Measurements from ENCODE around the gene RNASEH2B. TPM values are rescaled to one million over a fixed set of nuclear protein-coding genes. Genes with fewer than 3 reads are reported as not detected.

The RNASEH2B gene
- total and polyA plus RNA-seq, 2 donors (not counting 1 experiment from before 2014, with no cell fraction given), result 64.0 to 151 TPM

DNA sequence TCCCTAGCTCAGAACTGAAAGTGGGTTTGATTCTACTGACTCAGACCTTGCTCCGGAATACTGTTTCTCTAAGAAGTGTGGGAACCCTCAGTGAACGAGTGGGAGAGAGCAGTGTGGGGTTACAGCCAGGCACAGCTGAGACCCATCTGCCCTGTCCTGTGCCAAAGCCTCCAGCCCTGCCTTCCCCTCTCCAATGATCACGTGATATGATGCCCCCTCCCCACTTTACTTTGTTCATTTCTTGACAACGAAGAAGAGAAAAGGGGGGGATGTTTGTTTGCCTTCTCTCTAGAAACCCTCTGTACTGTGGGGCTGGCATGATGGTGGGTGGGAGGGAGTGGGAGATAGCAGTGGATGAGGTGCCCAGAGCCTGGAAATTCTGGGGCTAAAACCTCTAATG, 96.0 kb downstream of the RNASEH2B start:
- Histone ChIP-seq H3K9me3 (ENCODE audit: control extremely low read depth in 1 of 3, control insufficient read depth in 2 of 3, insufficient read depth in 1 of 3, low read length in 2 of 3) (no peaks in the 10 kb centered on the region), H3K9ac (ENCODE audit: low read length) (no peak overlapping the region), H2AFZ (ENCODE audit: insufficient read depth, low read depth, low read length, poor library complexity, severe bottlenecking) (no peak overlapping the region), H3K4me2 (replicated peaks; ENCODE audit: low read depth, low read length, poor library complexity, severe bottlenecking) (no peak overlapping the region), H4K20me1 (ENCODE audit: control insufficient read depth, insufficient read depth, low read length, poor library complexity, severe bottlenecking) (no peaks in the 10 kb centered on the region), H3K4me1 (ENCODE audit: control insufficient read depth in 2 of 2, insufficient read depth in 2 of 2, low read length in 2 of 2) (no peaks in the 10 kb centered on the region), H3K79me2 (ENCODE audit: control insufficient read depth, insufficient read depth, low read length) (no peaks in the 10 kb centered on the region), H3K27ac (ENCODE audit: low read length in 2 of 2) (no peak overlapping the region), H3K4me3 (ENCODE audit: control extremely low read depth in 1 of 5, extremely low read depth in 1 of 5, insufficient read depth in 1 of 5, low read depth in 2 of 5, low read length in 4 of 5) (no peak overlapping the region), H3K27me3 (replicated peaks in 1 of 4; ENCODE audit: control extremely low read depth in 1 of 4, control insufficient read depth in 3 of 4, insufficient read depth in 4 of 4, low read length in 3 of 4) (peaks cover 0 to 8% (median 0%) of the 10 kb centered on the region in 4 experiments), H3K36me3 (replicated peaks in 1 of 2; ENCODE audit: control extremely low read depth in 1 of 2, control insufficient read depth in 1 of 2, extremely low read depth in 1 of 2, insufficient read depth in 2 of 2, low read length in 1 of 2) (no peaks in the 10 kb centered on the region)
- Mint-ChIP-seq H3K27me3 (peaks cover 31% of the 10 kb centered on the region), H3K9me3 (ENCODE audit: insufficient read depth) (no peaks in the 10 kb centered on the region), H3K4me1 (no peaks in the 10 kb centered on the region), H3K4me3 (no peak overlapping the region), H3K27ac (no peak overlapping the region)
- POLR2A ChIA-PET, result no interaction called here
- ATAC-seq (ENCODE audit: low read depth) (no peak), DNase-seq (no peak)
- intact Hi-C loops (cut with micrococcal nuclease), result no loop called here
- CTCF ChIA-PET, result interaction anchor here (1.2 kb wide), 1 partner anchor 8 kb away, joined by 4 read pairs; no protein-coding TSS in a partner anchor
- WGBS (ENCODE audit: insufficient coverage), result no CpG with 5 or more reads among the region's 4 CpGs
- TF ChIP-seq, protein P1, sequence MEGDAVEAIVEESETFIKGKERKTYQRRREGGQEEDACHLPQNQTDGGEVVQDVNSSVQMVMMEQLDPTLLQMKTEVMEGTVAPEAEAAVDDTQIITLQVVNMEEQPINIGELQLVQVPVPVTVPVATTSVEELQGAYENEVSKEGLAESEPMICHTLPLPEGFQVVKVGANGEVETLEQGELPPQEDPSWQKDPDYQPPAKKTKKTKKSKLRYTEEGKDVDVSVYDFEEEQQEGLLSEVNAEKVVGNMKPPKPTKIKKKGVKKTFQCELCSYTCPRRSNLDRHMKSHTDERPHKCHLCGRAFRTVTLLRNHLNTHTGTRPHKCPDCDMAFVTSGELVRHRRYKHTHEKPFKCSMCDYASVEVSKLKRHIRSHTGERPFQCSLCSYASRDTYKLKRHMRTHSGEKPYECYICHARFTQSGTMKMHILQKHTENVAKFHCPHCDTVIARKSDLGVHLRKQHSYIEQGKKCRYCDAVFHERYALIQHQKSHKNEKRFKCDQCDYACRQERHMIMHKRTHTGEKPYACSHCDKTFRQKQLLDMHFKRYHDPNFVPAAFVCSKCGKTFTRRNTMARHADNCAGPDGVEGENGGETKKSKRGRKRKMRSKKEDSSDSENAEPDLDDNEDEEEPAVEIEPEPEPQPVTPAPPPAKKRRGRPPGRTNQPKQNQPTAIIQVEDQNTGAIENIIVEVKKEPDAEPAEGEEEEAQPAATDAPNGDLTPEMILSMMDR (IDR thresholded peaks at IDR 0.05), result no peak

Other genes starting within 250 kb of the RNASEH2B start
- gene DLEU7, start 66.1 kb upstream of the RNASEH2B start, total RNA-seq, result 0.25 and 0.53 TPM in 2 replicates
- gene DLEU7, start 66.1 kb upstream of the RNASEH2B start, polyA plus RNA-seq, result 0.07 and 0.12 TPM in 2 replicates
- gene C13orf42, start 201.5 kb downstream of the RNASEH2B start, total RNA-seq, result not detected in 2 replicates
- not detected in 2 replicates for gene C13orf42, start 201.5 kb downstream of the RNASEH2B start, polyA plus RNA-seq